HG03097 (cell line): ENCODE measurements around the gene KCNE1.
"Not testable (repeated sequence)": the region's sequence is repeated elsewhere in the genome, so short reads cannot be mapped to it uniquely, and the experiment has no call there.

Experiments used
- ATAC-seq: cut with Tn5 transposase; IDR thresholded peaks from one replicate; pipeline ENCODE4 v1.9.1; 2021; ENCODE audit not compliant: unreplicated experiment, low FRiP score

The KCNE1 gene

DNA sequence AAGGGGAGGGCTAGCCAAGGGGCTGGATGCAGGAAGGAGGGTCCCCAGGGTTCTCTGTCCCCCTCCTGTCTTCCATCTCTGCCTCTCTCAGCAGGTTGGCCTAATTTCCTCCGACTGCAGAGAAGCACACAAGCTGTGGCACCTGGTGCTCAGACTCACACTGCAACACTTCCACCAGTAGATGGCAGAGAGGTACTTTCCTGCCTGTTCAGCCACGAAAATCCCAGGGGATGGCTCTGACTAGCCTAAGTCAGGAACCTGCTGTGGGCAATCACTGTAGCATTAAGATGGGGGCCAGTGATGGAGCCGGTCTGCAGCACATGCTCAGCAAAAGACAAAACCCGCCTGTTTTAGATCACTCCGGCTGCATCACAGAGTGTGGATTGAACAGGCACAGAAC lies 82.3 kb downstream of the KCNE1 start:
- ATAC-seq = not testable (repeated sequence)

DNA sequence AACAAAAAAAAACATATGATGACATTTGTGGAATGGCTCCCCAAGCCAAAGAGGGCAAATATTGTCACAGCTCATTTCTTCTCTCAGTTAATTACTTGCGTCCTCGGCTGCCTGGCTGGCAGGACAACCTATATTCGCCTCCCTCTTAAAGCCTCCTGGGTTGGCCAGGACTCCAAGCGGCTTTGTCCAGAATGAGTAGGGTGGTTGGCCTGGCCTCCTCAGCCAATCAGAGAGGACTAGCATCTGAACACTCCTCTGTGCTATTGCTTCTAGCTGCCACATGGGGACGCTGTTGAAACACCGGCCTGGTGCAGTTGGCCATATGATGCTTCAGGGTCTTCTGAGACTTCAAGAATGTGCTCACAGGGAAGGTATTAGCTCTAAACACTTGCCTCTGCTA lies 83.6 kb downstream of the KCNE1 start:
- ATAC-seq = not testable (repeated sequence)

DNA sequence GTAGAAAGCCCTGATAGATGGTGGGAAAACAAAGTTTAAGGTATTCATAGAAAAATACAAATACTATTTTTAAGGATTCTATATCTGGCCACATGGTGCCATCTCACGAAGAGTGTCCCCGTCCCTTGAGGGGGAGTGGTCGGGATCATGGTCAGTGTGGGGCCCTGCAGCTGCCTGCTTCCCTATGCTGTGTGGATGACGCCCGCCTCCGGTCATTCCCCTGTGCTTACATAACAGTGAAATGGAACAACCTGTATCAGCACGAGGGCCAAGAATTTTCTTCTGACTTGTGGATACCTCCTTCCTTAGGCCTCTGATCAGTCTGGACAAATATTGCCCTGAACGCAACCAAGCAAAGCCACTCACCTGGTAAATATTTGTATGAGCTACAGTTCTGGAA lies 84.7 kb downstream of the KCNE1 start:
- ATAC-seq = not testable (repeated sequence)

DNA sequence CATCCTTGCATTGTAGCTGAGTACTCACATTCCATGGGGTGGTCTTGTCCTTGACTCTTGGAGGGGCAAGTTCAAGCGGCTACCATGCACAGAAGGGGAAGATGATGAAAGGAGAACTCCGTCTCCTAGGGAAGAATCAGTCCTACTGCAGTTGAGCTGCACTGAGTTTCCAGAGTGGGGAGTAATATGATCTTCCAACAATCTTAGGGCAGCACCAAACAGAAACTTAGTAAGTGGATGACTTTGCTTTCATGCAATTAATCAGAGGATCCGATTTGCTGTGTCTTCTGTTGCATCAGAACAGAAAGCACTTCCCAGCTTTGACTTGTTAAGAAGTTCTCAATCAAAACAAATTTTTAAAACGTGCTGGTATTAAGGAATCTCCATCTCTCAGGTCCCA lies 88.2 kb downstream of the KCNE1 start, which contains the start of gene SMIM34:
SMIM34 (minus strand) TSS at position 147 of the 400 bp plus-strand sequence; CDS start at position 35, 112 bp downstream.
- not testable (repeated sequence) for ATAC-seq

DNA sequence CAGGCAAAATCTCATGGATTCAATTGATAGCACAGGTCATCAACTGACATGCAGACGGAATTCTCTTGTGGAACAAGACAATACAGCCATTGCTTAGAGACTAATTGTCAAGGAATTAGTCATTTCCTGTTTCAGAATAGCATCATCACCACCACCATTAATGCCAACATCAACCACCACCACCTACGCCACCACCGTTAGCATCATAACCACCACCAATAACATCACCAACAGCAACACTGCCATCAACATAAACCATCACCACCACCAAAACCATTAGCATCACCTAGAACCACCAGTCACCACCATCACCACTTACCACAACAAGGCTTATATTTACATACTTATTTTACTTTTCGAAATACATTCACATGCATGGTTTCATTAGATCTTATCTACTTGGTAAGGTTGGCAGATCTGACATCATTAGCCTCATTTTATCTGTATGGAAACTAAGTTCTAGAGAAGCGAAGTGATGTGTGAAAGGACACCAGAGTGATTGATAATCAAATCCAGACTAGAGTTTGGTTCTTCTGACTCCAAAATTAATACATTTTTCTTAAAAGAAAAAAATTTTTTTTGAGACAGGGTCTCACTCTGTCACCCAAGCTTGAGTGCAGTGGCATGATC lies 94.4 kb downstream of the KCNE1 start:
- ATAC-seq = not testable (repeated sequence)

DNA sequence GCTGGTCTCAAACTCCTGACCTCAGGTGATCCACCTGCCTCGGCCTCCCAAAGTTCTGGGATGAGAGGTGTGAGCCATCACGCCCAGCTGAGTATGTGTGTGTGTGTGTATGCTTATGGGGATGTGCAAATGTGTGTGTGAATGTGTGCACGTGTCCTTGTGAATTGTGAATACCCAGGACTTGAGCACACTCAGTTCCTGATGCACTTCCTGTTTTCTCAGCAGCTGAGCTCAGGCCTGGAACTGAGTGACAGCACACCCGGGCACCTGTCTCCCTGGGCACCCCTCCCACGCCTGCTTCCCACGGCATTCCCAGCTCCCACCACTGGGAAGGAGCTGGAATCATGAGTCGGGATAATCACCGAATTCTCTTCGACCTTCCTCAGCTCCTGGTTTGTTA lies 104.7 kb downstream of the KCNE1 start:
- not testable (repeated sequence) for ATAC-seq

DNA sequence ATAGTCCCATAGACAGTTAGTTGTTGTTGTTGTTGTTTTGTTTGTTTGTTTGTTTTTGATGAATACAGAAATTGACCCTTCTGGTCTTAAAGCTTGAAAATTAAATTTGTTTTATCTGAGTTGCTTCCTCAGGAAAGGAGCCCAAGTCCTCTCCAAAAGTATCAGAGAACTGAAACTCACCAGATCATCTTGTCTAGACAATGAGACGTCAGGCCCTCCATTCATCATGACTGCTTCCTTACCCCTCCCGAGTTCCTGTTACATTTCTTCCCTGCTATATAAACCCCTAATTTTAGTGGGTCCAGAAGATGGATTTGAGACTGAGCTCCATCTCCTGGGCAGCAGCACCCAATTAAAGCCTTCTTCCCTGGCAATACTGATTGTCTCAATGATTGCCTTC lies 105.3 kb downstream of the KCNE1 start:
- ATAC-seq = not testable (repeated sequence)

DNA sequence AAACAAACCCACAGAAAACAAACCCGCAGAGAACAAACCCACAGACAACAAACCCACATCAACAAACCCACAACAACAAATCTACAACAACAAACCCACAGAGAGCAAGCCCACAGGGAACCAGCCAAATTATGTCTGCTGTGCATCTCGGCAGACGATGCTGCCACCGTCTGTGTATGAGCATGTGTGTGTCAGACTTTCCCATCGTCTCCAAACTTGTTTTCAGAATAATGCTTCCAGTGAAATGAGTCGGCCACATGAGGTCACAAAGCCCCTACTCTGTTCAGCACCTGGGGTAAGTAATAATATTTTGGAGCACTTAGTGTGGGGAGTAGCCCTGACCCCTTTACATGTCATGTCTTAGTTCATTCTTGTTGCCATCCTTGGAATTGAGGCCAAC lies 105.9 kb downstream of the KCNE1 start:
- ATAC-seq = not testable (repeated sequence)

DNA sequence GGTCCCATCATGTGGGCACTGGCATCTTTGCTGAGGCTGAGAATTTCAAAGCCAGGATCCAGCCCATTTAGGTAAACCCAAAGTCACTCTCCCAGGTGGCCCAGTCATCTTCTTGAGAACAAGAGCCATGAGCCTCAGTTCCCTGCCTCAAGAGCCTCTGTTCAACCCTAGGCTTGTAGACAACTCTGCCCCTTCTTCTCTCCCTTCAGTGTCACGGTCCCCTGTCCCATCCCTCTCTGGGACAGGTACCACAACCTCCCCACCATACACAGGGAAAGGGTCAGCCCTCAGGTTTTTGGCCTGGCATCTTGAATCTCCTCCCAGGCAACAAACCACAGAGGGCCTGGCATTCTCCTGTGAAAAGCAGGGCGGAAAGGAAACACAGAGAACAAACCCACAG lies 106.3 kb downstream of the KCNE1 start:
- ATAC-seq = not testable (repeated sequence)

DNA sequence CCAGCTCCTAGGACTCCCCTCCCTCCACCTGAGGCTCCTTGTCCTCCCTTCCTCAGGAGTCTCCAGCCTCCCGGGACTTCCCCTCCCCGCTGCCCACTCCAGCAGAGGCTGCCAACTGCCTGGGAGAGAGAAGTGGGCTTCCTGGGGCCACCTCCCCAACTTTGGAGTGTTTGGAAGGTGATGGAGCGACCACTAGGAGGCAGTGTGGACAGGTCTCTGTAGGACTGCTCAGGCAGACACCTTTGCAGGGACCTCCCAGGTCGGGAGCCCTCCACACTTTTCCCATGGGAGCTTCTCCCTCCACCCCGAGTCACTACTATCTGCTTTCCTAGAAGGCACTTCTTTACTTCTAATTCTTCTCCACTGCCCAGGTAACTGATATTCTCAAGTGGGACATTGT lies 107.3 kb downstream of the KCNE1 start:
- ATAC-seq = not testable (repeated sequence)

DNA sequence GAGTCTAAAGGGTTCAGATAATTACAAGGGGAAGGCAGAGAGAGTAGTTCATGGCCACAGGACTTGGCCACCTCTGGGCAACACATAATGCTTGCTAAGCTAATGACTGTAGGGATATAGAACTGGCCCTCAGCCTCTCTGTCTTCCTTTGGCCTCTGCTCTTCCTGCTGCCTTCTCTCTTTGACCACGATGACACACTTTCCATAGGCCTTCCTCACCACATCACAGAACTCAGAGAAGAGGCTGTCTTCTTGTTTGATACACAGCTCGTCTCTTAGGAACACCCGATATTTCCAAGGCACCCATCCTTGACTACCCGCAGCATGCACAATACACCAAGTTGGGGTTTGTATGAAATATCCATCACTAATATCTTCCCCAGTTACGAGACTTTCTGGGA lies 111.5 kb downstream of the KCNE1 start:
- ATAC-seq = not testable (repeated sequence)
